HG02588 (cell line): Measurements from ENCODE around the gene MGAT4C.
"Not testable (repeated sequence)": the region's sequence is repeated elsewhere in the genome, so short reads cannot be mapped to it uniquely, and the experiment has no call there.

ENCODE experiments used
- ATAC-seq: cut with Tn5 transposase; IDR thresholded peaks from one replicate; pipeline ENCODE4 v1.9.1; 2021; ENCODE audit warnings: mild to moderate bottlenecking, moderate library complexity; ENCODE audit not compliant: unreplicated experiment

MGAT4C gene

DNA sequence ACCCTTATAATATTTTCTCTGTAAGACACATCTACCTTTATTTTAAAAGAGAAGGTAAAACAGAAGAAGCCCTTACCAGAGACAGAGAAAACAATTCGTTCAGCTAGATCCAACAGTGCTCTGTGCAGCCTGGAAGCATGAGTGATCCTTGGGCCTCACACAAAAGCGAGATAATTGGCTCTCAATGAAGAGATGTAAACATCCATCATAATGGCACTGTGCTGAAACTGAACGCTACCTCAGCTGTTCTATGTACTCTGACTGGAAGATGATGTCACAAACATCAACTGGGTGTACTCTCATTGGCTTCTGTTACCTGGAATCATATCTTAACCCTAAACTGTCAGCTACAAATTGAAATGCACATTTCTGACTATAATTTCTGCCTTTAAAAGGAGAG lies at the start of gene MGAT4C:
Gene MGAT4C (minus strand): TSS at position 229 of the 400 bp plus-strand sequence.
- no peak for ATAC-seq

DNA sequence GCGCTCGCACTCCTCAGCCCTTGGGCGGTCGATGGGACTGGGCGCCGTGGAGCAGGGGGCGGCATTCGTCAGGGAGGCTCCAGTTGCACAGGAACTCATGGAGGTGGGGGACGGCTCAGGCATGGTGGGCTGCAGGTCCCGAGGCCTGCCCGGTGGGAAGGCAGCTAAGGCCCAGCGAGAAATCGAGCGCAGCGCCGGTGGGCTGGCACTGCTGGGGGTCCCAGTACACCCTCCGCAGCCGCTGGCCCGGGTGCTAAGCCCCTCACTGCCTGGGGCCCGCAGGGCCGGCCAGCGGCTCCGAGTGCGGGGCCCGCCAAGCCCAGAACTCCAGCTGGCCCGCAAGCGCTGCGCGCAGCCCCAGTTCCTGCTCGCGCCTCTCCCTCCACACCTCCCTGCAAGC lies 40.2 kb upstream of the MGAT4C start:
- not testable (repeated sequence) for ATAC-seq

DNA sequence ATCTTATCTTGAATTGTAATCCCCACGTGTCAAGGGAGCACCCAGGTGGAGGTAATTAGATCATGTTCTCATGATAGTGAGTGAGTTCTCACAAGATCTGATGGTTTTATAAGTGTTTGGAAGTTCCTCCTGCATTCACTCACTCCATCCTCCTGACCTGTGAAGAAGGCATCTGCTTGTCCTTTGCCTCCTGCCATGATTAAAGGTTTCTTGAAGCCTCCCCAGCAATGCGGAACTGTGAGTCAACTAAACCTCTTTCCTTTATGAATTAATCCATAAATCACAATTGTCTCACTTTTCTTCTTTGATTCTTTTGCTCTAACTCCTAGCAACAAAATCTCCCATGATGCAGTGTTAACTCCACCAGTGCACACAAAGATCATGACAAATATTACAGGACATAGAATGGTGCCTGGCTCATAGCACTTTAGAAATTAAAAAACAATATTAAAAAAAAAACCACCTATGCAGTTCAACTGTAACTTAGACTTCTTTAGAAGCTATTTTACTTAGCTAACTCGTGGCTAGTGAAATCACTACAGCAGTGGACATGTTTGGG lies 37.6 kb upstream of the MGAT4C start:
- ATAC-seq: no peak

DNA sequence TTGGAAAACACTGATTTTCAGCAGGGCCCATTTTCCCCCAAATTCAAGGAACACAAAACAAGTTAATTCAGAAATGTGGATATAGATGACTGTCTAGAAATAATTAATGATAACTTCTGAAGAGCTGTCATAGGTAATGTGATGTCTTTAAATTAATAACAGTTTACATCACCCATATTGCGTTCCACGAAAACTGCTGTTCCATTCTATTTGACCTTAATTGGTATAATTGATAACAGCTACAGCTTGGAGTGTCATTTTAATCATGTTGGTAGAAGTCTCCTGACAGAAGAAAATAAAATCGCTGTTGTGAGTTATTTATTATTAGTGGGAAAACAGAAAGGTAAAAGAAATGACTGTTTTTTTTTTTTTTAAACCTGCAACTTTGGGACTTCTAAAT lies 36.3 kb upstream of the MGAT4C start:
- ATAC-seq: no peak

DNA sequence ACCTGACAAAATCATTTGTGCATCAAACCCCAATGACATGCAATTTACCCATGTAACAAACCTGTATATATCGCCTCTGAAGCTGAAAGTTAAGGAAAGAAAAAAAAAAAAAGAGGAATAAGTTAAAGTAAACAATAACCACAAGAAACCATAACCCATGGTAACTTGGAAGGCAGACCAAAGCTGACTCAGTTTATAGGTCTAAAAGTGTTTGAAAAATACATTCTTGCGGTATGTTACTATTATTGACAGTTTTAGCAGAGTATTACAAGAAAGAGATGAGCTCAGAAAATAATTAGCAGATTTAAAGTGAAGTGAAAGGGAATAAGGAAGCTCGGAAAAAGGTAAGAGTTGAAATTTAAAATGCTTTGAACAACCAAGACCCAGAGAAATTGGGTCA lies 34.4 kb upstream of the MGAT4C start:
- ATAC-seq: no peak

DNA sequence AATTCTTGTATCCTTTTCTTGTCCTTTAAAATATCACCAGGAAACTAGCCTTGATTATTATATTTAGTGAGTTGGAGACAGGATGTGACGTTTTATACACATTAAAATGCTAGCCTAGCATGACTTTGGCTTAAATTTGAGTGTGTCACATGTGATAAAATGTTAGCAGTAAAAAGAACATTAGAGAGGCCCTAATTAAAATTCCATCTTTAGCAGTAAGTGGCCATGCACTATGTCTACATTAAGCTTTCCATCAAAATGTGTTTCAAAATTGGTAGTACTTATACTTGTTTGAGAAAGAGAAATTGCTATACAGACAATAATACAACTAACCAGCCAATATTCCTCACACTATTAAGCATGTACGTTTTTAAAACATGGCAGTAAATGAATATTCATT lies 29.9 kb upstream of the MGAT4C start:
- no peak for ATAC-seq

DNA sequence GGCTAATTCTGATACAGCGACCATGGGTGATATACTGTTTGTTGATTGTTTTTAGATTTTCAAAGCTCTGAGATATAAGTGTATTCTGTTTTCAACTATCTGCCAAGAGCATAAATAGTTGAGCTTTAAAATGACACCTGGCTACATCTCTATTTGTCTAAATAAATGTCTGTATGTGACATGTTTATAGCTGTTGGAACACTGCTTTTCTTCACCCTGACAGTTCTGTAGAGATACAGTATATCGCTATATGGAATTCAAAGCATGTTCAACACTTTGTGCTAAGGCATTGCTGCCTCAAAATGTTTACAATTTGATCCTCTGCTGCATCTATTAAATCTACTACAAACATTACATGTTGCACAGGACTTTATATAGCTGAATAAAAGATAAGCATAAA lies 27.4 kb upstream of the MGAT4C start:
- ATAC-seq: no peak

DNA sequence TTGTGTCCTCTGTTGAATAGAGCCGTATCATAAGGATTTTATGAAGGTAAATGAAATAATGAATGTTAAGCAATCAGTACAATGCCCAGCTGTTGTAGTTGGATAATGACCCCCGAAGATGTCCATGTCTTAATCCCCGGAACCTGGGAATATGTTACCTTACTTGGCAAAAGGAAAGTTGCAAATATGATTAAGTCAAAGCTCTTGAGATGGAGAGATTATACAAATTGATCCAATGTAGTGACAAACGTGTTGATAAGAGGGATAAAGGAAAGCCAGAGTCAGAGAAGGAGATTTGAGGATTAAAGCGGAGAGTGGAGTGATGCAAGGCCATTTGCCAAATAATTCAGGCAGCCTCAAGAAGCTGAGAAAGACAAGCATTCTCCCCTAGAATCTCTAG lies 19.2 kb upstream of the MGAT4C start:
- ATAC-seq: no peak

DNA sequence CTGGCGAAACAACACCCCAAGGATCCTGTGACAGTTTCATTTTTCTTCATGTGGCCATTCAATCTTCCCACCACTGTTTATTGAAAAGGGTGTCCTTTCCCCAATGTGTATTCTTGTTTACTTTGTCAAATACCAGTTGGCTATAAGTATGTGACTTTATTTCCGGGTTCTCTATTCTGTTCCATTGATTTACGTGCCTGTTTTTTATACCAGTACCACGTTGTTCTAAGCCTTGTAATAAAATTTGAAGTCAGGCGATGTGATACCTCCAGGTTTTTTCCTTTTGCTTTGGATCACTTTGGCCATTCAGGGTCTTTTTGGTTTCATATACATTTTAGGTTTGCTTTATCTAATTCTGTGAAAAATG lies 9.1 kb upstream of the MGAT4C start:
- ATAC-seq: no peak

DNA sequence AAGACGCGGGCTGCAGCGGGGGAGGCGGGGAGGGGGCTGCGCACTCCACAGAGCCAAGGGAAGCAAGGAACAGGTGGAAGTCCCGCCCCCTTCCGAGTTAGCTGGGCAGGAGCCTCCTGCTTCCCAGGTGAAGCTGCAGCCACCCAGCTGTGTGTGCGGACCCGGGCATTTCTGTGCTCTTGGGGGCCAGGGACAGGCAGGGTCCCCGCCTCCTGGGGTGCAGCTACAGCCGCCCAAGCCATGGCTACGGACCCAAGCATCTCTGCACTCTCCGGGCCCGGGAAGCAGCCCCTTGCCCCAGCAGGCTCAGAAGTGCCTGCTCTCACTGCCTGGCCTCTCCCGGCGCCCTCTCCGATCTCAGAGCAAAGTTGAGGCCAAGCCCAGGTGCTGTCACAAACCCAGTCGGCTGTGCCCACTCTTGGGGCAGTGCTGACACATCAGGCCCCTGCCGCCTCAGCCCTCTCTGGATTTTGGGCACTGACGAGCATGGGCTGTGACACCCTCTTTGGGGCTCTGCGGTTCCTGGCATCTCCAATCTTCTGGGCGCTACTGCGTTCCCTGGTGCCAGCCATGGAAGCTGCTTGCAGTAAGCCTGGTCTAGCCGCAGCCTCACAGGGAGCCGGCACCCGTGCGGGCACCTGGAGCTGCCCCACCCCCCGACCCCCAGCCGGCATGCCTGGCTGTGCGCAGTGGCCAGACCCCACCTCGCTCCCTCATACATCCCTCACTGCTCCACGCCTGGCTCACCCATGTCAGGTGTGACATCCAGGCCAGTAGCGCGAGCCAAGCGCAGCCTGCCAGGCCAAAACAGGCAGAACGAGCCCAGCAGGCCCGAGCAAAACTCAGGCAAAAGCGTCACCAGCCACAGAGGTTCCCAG lies 8.5 kb upstream of the MGAT4C start:
- no peak for ATAC-seq

DNA sequence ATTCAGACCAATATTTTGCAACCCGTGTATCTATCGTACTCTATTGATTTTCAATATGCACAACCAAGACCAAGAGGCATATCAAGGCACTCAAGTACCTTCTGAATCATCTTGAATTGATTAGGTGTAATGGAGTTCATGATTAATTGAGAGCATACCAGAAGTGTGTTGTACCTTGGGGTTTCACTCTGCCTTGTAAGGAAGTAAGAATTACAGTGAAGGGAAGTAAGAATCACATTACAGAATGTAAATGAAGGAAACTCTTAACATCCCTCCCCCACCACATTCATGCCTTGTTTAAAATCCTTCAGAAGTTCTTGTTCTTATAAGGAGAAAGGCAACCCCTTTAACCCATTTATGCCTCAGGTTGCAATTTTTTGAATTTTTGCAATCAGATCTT lies 5.4 kb upstream of the MGAT4C start:
- ATAC-seq: no peak

DNA sequence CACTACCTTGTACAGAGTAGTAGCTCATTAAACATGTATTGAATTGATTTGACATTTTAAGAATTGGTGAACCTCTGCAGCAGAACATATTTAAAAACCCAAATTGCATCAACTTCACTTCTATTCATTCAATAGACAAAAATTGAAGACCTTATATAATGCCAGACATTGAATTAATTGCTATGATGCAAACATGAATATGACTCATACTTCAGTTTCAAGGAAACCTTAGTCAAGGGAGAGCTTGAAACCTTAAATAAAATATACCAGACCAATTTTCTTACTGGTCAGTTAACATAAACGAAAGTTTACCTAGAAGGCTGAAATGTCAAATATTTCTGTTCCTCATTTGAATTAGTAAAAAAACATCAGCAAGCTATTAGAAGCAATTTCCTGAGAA lies 5.0 kb upstream of the MGAT4C start:
- ATAC-seq: no peak

DNA sequence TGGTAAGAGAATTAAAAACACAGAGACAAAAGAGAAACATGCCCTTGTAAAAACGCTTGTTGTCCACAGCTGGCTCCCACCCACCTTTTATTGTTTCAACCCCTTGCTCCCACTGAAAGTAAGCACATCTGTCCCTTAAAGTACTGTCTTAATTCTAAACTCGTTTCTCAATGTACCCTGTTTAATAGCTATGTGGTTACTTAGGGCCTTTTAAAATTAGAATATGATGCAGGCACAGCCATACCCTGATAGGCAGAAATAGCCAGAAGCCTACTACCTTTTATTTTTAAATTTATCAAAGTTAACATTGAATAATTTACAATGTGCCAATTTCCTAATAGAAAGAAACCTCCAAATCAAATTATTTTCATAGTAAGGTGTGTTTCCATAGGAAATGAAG lies 4.0 kb upstream of the MGAT4C start:
- no peak for ATAC-seq

DNA sequence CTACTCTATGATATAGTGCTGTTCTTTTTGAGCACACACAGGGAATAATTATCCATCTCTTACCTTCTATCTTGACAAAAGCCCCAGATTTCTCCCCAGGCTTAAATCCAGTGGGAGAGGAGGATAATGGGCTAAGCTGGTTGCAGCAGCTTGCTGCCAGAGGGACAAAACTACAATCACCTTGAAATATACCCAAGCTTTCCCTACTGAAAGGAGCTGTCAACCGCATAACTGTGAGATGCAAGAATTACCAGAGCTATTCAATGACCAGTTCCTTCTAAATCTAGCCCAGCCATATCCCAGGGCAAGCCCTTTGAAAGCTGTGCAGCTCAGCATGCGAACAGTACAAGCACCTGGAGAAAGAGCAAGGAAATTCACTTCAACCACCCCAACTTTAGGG lies 943 bp upstream of the MGAT4C start:
- no peak for ATAC-seq

DNA sequence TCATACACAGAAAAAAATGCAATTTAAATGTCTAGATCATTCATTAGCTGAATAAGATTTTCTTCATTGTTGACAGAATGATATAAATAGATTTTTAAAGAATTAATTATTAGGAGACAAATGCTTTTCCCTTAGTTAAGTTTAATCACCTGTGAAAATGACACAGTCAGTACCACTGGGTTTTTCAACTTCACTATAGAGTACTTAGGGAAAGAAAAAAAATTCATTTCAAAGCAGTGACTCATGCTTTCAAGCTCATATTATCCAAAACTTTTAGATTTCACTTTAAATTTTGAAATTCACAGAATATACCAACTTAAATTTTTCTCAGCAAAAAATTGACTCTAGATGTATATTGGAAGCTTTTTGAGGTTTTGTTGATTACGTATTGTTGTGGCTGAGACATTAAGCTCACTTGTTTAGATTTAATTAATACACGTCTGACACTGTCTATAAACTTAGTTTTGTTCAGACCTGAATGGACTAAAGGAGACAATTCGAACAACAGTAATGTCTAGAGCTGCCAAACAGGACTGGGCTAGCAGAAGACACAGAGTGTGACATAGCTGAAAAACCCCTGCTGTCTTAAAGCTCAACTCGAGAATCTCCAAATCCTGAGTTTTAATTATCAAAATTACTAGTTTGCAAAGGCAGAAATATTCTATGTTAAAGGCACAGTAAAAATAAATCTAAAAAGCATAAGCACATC lies 1.6 kb downstream of the MGAT4C start:
- ATAC-seq: no peak

DNA sequence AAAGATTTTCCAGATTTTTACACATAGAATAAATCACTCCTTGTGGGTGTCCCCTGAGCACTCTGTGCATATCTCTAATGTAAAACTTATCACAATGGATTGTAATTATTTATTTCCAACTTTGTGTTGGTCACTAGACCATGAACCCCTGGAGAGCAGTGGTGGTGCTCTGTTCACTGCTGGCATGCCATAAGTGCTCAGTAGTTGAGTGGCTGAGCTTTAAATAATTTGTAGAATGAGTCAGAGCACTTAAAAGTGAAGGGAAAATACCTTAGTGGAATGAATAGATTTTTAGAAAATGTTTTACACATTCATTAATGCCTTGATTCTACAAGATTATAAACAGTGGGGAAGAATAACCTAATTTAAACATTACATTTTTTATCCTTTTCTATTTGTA lies 6.3 kb downstream of the MGAT4C start:
- no peak for ATAC-seq

DNA sequence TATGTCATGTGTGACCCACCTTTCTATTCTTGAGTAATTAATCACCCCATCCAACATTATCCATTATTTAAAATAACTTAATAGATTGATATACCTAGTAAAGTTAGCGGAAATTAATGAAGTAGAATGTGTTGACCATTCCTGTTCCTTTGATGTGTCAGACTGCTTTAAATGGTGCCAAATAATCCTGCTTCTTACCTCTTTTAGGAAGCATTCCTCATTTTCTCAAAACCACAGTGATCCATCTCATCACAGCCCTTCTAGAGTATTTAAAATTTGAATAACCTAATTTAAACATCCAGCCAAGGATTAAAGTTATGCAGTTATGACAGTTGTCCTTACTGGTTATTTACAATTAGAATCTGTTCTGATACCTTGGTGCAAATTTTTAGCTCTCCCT lies 6.9 kb downstream of the MGAT4C start:
- ATAC-seq: no peak

DNA sequence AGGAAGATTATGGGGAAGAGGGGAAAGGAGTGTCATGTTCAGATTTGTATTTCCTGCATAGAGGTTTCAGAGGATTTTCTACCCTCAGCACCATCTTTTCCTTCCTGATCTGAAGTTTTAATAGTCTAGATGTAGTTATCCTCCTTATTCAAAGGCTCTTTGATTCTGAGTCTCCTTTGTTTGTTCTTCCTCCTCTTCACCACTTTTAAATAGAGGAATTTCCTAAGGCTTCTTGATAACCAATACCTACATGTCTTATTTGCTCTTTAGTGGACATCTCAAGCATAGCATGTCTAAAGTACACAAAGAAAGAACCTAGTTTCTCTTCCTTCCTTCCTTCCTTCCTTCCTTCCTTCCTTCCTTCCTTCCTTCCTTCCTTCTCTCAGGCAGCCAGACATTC lies 8.3 kb downstream of the MGAT4C start:
- no peak for ATAC-seq

DNA sequence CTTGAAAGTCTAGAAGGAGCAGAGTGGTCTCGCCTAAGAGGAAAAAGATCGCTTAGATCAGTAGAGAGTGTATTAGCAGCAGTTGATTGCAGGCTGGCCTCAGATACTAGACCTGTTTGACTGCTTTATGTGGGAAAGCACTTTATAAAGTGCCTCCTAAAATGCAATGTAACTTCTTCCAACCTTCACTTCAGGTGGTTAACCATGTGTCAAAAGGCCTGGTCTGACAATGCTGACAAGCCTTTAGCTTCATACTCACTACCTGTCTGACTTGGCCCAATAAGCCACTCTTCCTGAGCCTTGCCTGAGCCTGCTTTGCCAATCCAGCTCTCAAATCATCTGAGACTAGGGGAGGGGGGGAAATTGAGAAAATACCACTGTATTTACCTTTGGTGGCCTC lies 14.6 kb downstream of the MGAT4C start:
- no peak for ATAC-seq

DNA sequence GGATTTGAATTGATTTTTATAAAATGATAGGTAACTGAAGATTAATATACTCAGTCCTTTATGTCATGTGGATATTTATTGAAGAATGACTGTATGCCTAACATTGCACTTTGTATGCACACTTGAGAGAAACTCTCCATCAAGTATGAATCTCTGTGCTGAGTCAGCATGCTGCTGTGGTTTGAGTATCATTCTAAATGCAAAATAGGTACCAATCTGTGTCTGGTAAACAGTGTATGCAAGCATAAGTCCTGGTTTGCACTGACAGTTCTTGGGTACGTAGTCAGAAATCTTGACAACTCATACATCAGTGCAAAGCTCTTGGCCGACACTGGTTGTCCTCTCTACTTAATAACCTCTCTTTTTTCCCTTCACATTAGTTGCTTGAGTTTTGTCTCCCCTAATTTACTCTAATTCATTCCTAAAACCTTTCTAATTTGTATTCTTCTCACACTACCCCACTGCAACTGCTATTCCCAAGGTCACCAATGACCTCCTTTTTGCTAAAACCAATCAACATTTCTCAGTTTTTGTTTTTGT lies 21.8 kb downstream of the MGAT4C start:
- no peak for ATAC-seq

DNA sequence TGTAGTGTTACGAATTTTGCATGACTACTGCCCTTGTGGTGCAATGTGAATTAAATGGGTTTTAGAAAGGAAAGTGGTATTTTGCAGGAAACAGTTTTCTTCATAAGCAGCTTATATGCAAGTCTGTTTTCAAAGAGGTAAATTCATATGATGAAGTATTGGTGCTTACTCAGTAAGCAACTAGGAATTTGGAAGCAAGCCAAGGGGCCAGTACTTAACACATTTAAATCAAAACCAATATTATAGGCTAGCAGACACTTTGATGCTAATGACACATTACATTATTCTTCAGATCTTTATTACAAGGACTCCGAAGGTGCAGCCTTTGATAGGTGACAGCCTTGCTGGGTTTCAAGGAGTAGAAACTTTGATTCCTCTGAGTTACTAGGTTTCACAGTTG lies 23.1 kb downstream of the MGAT4C start:
- ATAC-seq: no peak
